Uterus (tissue), 4 donors: ENCODE data around the gene SLC2A11. TPM values are rescaled to one million over a fixed set of nuclear protein-coding genes. Genes with fewer than 3 reads are reported as not detected.

Experiments
- DNase-seq, 2 donors: peaks; one replicate each; pipeline ENCODE4 v3.0.0-alpha.2; 2019 to 2020
- H3K27ac ChIP-seq, 2 donors: fragments of 200-600 bp; sonication (generic); 1 replicate in 1 of 2; 2 replicates in 1 of 2; pipeline ENCODE4 v1.5.1; 2016 to 2018
- H3K27me3 ChIP-seq, 2 donors: fragments of 200-600 bp; sonication (generic); one replicate each; pipeline ENCODE4 v1.5.1; 2018 to 2019; ENCODE audit warnings: control low read depth in 1 of 2
- H3K36me3 ChIP-seq, 2 donors: fragments of 200-600 bp; sonication (generic); one replicate each; pipeline ENCODE4 v1.5.1; 2019; ENCODE audit warnings: control low read depth in 1 of 2
- H3K4me1 ChIP-seq, 2 donors: fragments of 200-600 bp; sonication (generic); one replicate each; pipeline ENCODE4 v1.5.1; 2018 to 2019; ENCODE audit warnings: control low read depth in 1 of 2
- H3K4me3 ChIP-seq, 2 donors: fragments of 200-600 bp; sonication (generic); 1 replicate in 1 of 2; 2 replicates in 1 of 2; pipeline ENCODE4 v1.5.1; 2018 to 2019; ENCODE audit warnings: mild to moderate bottlenecking in 1 of 2
- H3K9me3 ChIP-seq, 2 donors: fragments of 200-600 bp; sonication (generic); one replicate each; pipeline ENCODE4 v1.5.1; 2019; ENCODE audit warnings: control low read depth in 1 of 2
- POLR2A ChIP-seq, 2 donors: fragments of 450-650 bp; IDR thresholded peaks; one replicate each; pipeline ENCODE4 v1.6.1; 2016; ENCODE audit warnings: antibody characterized with exemption in 2 of 2, mild to moderate bottlenecking in 1 of 2, moderate library complexity in 1 of 2
- intact Hi-C: fragments of 100-400 bp; cut with DNase I; formaldehyde crosslinking; loops from one replicate; pipeline ENCODE4 v1.15.1; 2023; ENCODE audit warnings: low total_unique reads
- total RNA-seq, 4 donors: library from RNA; depleted of rRNA in 3 of 4; stranded (reverse); fragments of >200 nt in 3 of 4; gene quantifications; one replicate each; pipeline versions ENCODE4 v1.1.0 to v1.2.4, GENCODE V29; 2014 to 2023
- TF ChIP-seq, protein P1 (sequence below), 4 experiments: fragments of 200-600 bp in 2 of 4; fragments of 450-650 bp in 2 of 4; sonication (generic) in 2 of 4; IDR thresholded peaks; one replicate each; pipeline ENCODE4 v1.5.1; 2016 to 2019; ENCODE audit warnings: antibody characterized with exemption in 4 of 4, mild to moderate bottlenecking in 2 of 4, moderate library complexity in 1 of 4
- donor health status: DM: yes; HTN: yes; CAD: no.

Gene SLC2A11
- total RNA-seq, 4 donors from 2014 or later, result under 0.01 to 63.3 (median 15.0) TPM

GRCh38 chr22:23827351-23827995, 30.2 kb upstream of the SLC2A11 start:
- Histone ChIP-seq H3K27ac (no peak overlapping the region), H3K4me3 (no peak overlapping the region), H3K4me1 (no peaks in the 10 kb centered on the region), H3K36me3 (no peaks in the 10 kb centered on the region), H3K9me3 (no peaks in the 10 kb centered on the region), H3K27me3 (no peaks in the 10 kb centered on the region)
- intact Hi-C loops, result no loop called here
- TF ChIP-seq, protein P1, sequence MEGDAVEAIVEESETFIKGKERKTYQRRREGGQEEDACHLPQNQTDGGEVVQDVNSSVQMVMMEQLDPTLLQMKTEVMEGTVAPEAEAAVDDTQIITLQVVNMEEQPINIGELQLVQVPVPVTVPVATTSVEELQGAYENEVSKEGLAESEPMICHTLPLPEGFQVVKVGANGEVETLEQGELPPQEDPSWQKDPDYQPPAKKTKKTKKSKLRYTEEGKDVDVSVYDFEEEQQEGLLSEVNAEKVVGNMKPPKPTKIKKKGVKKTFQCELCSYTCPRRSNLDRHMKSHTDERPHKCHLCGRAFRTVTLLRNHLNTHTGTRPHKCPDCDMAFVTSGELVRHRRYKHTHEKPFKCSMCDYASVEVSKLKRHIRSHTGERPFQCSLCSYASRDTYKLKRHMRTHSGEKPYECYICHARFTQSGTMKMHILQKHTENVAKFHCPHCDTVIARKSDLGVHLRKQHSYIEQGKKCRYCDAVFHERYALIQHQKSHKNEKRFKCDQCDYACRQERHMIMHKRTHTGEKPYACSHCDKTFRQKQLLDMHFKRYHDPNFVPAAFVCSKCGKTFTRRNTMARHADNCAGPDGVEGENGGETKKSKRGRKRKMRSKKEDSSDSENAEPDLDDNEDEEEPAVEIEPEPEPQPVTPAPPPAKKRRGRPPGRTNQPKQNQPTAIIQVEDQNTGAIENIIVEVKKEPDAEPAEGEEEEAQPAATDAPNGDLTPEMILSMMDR (IDR thresholded peaks at IDR 0.05), result no peak
- TF ChIP-seq POLR2A (IDR thresholded peaks at IDR 0.05), result no peak
- DNase-seq, result no peak

- Histone ChIP-seq H3K4me1 (no peaks in the 10 kb centered on the region), H3K36me3 (no peaks in the 10 kb centered on the region), H3K4me3 (no peak overlapping the region), H3K9me3 (no peaks in the 10 kb centered on the region), H3K27ac (no peak overlapping the region), H3K27me3 (no peaks in the 10 kb centered on the region)
- no peak for DNase-seq
- intact Hi-C loops, result no loop called here
- TF ChIP-seq POLR2A (IDR thresholded peaks at IDR 0.05), result no peak
- TF ChIP-seq, protein P1 (IDR thresholded peaks at IDR 0.05), result no peak
Measured at GRCh38 chr22:23828800-23829680, 28.6 kb upstream of the SLC2A11 start.

DNA sequence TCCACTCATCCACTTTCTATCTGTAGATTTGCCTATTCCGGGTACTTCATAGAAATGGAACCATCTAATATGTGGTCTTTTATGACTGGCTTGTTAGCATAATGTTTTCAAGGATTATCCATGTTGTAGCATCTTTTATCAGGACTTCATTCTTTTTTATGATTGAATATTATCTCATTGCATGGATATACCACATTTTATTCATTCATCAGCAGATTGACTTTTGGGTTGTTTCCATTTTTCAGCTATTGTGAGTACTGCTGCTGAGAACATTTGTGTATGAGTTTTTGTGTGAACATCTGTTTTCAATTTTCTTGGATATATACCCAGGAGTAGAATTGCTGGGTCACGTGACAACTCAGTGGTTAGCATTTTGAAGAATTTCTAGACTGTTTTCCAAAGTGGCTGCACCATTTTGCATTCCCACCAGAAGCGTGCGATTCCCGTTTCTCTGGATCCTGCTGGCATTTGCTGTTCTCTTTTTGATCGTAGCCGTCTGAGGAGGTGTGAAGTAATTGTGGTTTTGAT, 27.8 kb upstream of the SLC2A11 start:
- Histone ChIP-seq H3K36me3 (no peaks in the 10 kb centered on the region), H3K27ac (no peak overlapping the region), H3K27me3 (no peaks in the 10 kb centered on the region), H3K4me3 (no peak overlapping the region), H3K4me1 (no peaks in the 10 kb centered on the region), H3K9me3 (no peaks in the 10 kb centered on the region)
- TF ChIP-seq, protein P1 (IDR thresholded peaks at IDR 0.05), result no peak
- TF ChIP-seq POLR2A (IDR thresholded peaks at IDR 0.05), result no peak
- intact Hi-C loops, result no loop called here
- DNase-seq, result no peak

- Histone ChIP-seq H3K4me1 (no peaks in the 10 kb centered on the region), H3K27ac (no peak overlapping the region), H3K9me3 (no peaks in the 10 kb centered on the region), H3K36me3 (no peaks in the 10 kb centered on the region), H3K4me3 (no peak overlapping the region), H3K27me3 (no peaks in the 10 kb centered on the region)
- intact Hi-C loops, result no loop called here
- DNase-seq, result no peak
- TF ChIP-seq, protein P1 (IDR thresholded peaks at IDR 0.05), result no peak
- TF ChIP-seq POLR2A (IDR thresholded peaks at IDR 0.05), result no peak
Measured at GRCh38 chr22:23831261-23831660, 26.4 kb upstream of the SLC2A11 start.

DNA sequence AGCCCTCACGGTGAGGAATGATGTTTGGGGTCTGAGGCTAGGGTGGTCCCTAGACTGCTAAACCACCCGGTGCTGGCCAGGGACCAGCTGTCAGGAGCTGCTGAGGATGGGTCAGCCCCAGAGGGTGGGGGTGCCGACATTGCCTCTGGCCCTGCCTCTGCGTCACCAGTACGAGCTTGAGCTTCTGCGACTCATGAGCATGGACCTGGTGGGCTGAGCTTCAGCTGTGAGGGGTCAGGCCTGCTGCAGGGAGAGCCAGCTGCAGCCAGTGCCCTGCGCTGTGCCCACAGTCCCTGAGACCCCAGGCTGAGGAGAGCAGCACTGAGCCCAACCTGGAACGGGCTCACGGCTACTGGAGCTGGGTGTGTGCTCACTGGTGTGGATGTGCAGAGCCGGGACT, 25.9 kb upstream of the SLC2A11 start:
- intact Hi-C loops, result no loop called here
- Histone ChIP-seq H3K4me3 (no peak overlapping the region), H3K9me3 (no peaks in the 10 kb centered on the region), H3K27ac (no peak overlapping the region), H3K27me3 (no peaks in the 10 kb centered on the region), H3K4me1 (no peaks in the 10 kb centered on the region), H3K36me3 (no peaks in the 10 kb centered on the region)
- DNase-seq, result no peak
- no peak for TF ChIP-seq POLR2A (IDR thresholded peaks at IDR 0.05)
- TF ChIP-seq, protein P1 (IDR thresholded peaks at IDR 0.05), result no peak
